GM23338 (cell line): Measurements from ENCODE around the gene TYMP.
A peak's percentile ranks its signal among the peaks of the same experiment; 100 is the strongest.

Source experiments
- CTCF ChIP-seq, 2 experiments: fragments of 200-600 bp in 1 of 2; sonication (generic) in 1 of 2; conservative IDR thresholded peaks; 2 replicates each; pipeline versions ENCODE4 v1.5.1 to v1.6.1; 2016 to 2017; ENCODE audit warnings: antibody characterized with exemption in 2 of 2, low read depth in 2 of 2, mild to moderate bottlenecking in 2 of 2, moderate library complexity in 1 of 2
- EZH2phosphoT487 ChIP-seq: fragments of 200-600 bp; sonication (generic); IDR thresholded peaks from one replicate; pipeline ENCODE4 v1.8.1; 2018; ENCODE audit warnings: antibody characterized with exemption; ENCODE audit not compliant: unreplicated experiment
- JUNB ChIP-seq: IDR thresholded peaks from one replicate; pipeline ENCODE4 v1.6.1; 2016; ENCODE audit warnings: antibody characterized with exemption; ENCODE audit not compliant: unreplicated experiment
- ZNF114 ChIP-seq: fragments of 250-450 bp; sonication (Bioruptor Pico); IDR thresholded peaks from 2 replicates; pipeline ENCODE4 v1.5.0; 2020; ENCODE audit warnings: mild to moderate bottlenecking, moderate library complexity
- TF ChIP-seq, protein P1 (sequence below): IDR thresholded peaks from one replicate; pipeline ENCODE4 v1.6.1; 2018; ENCODE audit warnings: antibody characterized with exemption; ENCODE audit not compliant: unreplicated experiment

GRCh38 chr22:50526108-50526833 is 3.5 kb downstream of the TYMP start:
- peak; percentile 26 to 46 for TF ChIP-seq CTCF (conservative IDR thresholded peaks at IDR 0.05; ENCODE audit: low read depth in 2 of 2)
- no peak for TF ChIP-seq ZNF114 (CRISPR knock-in tag)
- no peak for TF ChIP-seq EZH2phosphoT487
- TF ChIP-seq, protein P1, sequence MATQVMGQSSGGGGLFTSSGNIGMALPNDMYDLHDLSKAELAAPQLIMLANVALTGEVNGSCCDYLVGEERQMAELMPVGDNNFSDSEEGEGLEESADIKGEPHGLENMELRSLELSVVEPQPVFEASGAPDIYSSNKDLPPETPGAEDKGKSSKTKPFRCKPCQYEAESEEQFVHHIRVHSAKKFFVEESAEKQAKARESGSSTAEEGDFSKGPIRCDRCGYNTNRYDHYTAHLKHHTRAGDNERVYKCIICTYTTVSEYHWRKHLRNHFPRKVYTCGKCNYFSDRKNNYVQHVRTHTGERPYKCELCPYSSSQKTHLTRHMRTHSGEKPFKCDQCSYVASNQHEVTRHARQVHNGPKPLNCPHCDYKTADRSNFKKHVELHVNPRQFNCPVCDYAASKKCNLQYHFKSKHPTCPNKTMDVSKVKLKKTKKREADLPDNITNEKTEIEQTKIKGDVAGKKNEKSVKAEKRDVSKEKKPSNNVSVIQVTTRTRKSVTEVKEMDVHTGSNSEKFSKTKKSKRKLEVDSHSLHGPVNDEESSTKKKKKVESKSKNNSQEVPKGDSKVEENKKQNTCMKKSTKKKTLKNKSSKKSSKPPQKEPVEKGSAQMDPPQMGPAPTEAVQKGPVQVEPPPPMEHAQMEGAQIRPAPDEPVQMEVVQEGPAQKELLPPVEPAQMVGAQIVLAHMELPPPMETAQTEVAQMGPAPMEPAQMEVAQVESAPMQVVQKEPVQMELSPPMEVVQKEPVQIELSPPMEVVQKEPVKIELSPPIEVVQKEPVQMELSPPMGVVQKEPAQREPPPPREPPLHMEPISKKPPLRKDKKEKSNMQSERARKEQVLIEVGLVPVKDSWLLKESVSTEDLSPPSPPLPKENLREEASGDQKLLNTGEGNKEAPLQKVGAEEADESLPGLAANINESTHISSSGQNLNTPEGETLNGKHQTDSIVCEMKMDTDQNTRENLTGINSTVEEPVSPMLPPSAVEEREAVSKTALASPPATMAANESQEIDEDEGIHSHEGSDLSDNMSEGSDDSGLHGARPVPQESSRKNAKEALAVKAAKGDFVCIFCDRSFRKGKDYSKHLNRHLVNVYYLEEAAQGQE, result no peak
- no peak for TF ChIP-seq JUNB
